Measurements from ENCODE around the gene ARHGEF37. TPM values are rescaled to one million over a fixed set of nuclear protein-coding genes. Genes with fewer than 3 reads are reported as not detected.
"Not testable (repeated sequence)": the region's sequence is repeated elsewhere in the genome, so short reads cannot be mapped to it uniquely, and the experiment has no call there.

The ARHGEF37 gene
- total RNA-seq, 1 donor from 2014 or later = 6.5 TPM

- ATAC-seq = no peak
- no peak for DNase-seq (ENCODE audit: low spot score)
Observed at GRCh38 chr5:149643781-149644180, 62.5 kb downstream of the ARHGEF37 start.

- DNase-seq (ENCODE audit: low spot score) (no peak), ATAC-seq (no peak)
Observed at GRCh38 chr5:149644629-149645028, 63.3 kb downstream of the ARHGEF37 start.

GRCh38 chr5:149645236-149645635, 63.9 kb downstream of the ARHGEF37 start:
- ATAC-seq = no peak
- DNase-seq (ENCODE audit: low spot score) = no peak

GRCh38 chr5:149645725-149646124, 64.4 kb downstream of the ARHGEF37 start:
- ATAC-seq = no peak
- DNase-seq (ENCODE audit: low spot score) = no peak

- ATAC-seq (no peak), DNase-seq (ENCODE audit: low spot score) (no peak)
Observed at GRCh38 chr5:149646564-149646963, 65.3 kb downstream of the ARHGEF37 start.

GRCh38 chr5:149647334-149647733, 66.0 kb downstream of the ARHGEF37 start:
- no peak for DNase-seq (ENCODE audit: low spot score)
- no peak for ATAC-seq

- ATAC-seq; DNase-seq (ENCODE audit: low spot score): not testable (repeated sequence)
Observed at GRCh38 chr5:149648464-149649393, 67.4 kb downstream of the ARHGEF37 start.

GRCh38 chr5:149649730-149650129, 68.4 kb downstream of the ARHGEF37 start:
- DNase-seq (ENCODE audit: low spot score); ATAC-seq: not testable (repeated sequence)

- no peak for ATAC-seq
- no peak for DNase-seq (ENCODE audit: low spot score)
Observed at GRCh38 chr5:149651686-149652085, 70.4 kb downstream of the ARHGEF37 start.

GRCh38 chr5:149652697-149653096, 71.4 kb downstream of the ARHGEF37 start:
- ATAC-seq (no peak), DNase-seq (ENCODE audit: low spot score) (no peak)

- peak; percentile 26 for DNase-seq (ENCODE audit: low spot score)
- ATAC-seq = no peak
Observed at GRCh38 chr5:149654231-149654630, 72.9 kb downstream of the ARHGEF37 start.

GRCh38 chr5:149654883-149655505, 73.7 kb downstream of the ARHGEF37 start:
- DNase-seq (ENCODE audit: low spot score) (no peak), ATAC-seq (no peak)

GRCh38 chr5:149656576-149657182, 75.4 kb downstream of the ARHGEF37 start:
- DNase-seq (ENCODE audit: low spot score) (no peak), ATAC-seq (peak; percentile 87)

- DNase-seq (ENCODE audit: low spot score) = no peak
Observed at GRCh38 chr5:149657324-149657723, 76.0 kb downstream of the ARHGEF37 start.

GRCh38 chr5:149658299-149658698, 77.0 kb downstream of the ARHGEF37 start:
- no peak for ATAC-seq
- no peak for DNase-seq (ENCODE audit: low spot score)

More at GRCh38 chr5:149657324-149657723, 76.0 kb downstream of the ARHGEF37 start:
- ATAC-seq = no peak

- ATAC-seq = no peak
- DNase-seq (ENCODE audit: low spot score) = peak; percentile 23
Observed at GRCh38 chr5:149664083-149664482, 82.8 kb downstream of the ARHGEF37 start.

GRCh38 chr5:149664666-149665415, 83.5 kb downstream of the ARHGEF37 start:
- peak; percentile 18 for DNase-seq (ENCODE audit: low spot score)
- no peak for ATAC-seq

GRCh38 chr5:149665416-149666175, 84.3 kb downstream of the ARHGEF37 start:
- DNase-seq (ENCODE audit: low spot score) = no peak
- no peak for ATAC-seq

GRCh38 chr5:149666212-149666852, 85.0 kb downstream of the ARHGEF37 start:
- ATAC-seq (peak; percentile 28), DNase-seq (ENCODE audit: low spot score) (peak; percentile 36)

Data from left lobe of liver (tissue), 2 donors.